ENCODE results near the gene SH3BP5L.

The SH3BP5L gene

GRCh38 chr1:248779350-248779749 is 46.4 kb downstream of the SH3BP5L start:
- DNase-seq (ENCODE audit: low read depth in 2 of 2): no peak

GRCh38 chr1:248778906-248779305 is 46.8 kb downstream of the SH3BP5L start:
- DNase-seq (ENCODE audit: low read depth in 2 of 2): no peak

GRCh38 chr1:248776991-248777390 is 48.7 kb downstream of the SH3BP5L start:
- no peak for DNase-seq (ENCODE audit: low read depth in 2 of 2)

GRCh38 chr1:248775441-248775840 is 50.3 kb downstream of the SH3BP5L start:
- no peak for DNase-seq (ENCODE audit: low read depth in 2 of 2)
